Psoas muscle (tissue), 8 donors: Measurements from ENCODE around the gene RAD9A. TPM values are rescaled to one million over a fixed set of nuclear protein-coding genes. Genes with fewer than 3 reads are reported as not detected.

ENCODE experiments used
- ATAC-seq, 4 donors: fragments of 200-7000 bp; cut with Tn5 transposase; one replicate each; pipeline ENCODE4 v1.9.1; 2020; ENCODE audit warnings: moderate library complexity in 3 of 4, mild to moderate bottlenecking in 2 of 4
- DNase-seq, 2 donors: peaks; one replicate each; pipeline ENCODE4 v3.0.0-alpha.2; 2020
- H3K27ac ChIP-seq: fragments of 200-600 bp; one replicate; pipeline ENCODE4 v1.8.0; 2022
- H3K27me3 ChIP-seq, 3 donors: fragments of 200-600 bp in 1 of 3; one replicate each; pipeline versions ENCODE4 v1.6.1 to v1.8.0; 2013 to 2022; ENCODE audit warnings: low read length in 2 of 3, mild to moderate bottlenecking in 2 of 3, moderate library complexity in 1 of 3; ENCODE audit not compliant: insufficient read depth in 3 of 3
- H3K36me3 ChIP-seq, 2 donors: fragments of 200-600 bp in 1 of 2; one replicate each; pipeline versions ENCODE4 v1.6.1 to v1.8.0; 2013 to 2022; ENCODE audit warnings: low read depth in 1 of 2, mild to moderate bottlenecking in 1 of 2, moderate library complexity in 1 of 2; ENCODE audit not compliant: insufficient read depth in 1 of 2
- H3K4me1 ChIP-seq: fragments of 200-600 bp; one replicate; pipeline ENCODE4 v1.8.0; 2022
- H3K4me3 ChIP-seq: fragments of 200-600 bp; one replicate; pipeline ENCODE4 v1.8.0; 2022; ENCODE audit warnings: mild to moderate bottlenecking
- H3K9me3 ChIP-seq: fragments of 200-600 bp; one replicate; pipeline ENCODE4 v1.8.0; 2022
- WGBS, 3 donors: extraction: QIAGEN DNeasy Blood & Tissue Kit; methylation state at CpG; one replicate each; pipeline versions ENCODE4 v1.1.6 to v1.1.7; 2013; 5-methylcytosine and 5-hydroxymethylcytosine counted together
- intact Hi-C, 2 donors: fragments of 100-400 bp; cut with DNase I; formaldehyde crosslinking; loops; one replicate each; pipeline versions ENCODE4 v1.11.0 to v1.14.2; 2022
- polyA plus RNA-seq, 3 donors: library from polyadenylated mRNA; stranded (reverse); fragments of 200-250 nt; gene quantifications; one replicate each; pipeline ENCODE4 v1.2.3, GENCODE V29; 2013
- total RNA-seq, 4 donors: library from RNA; stranded (reverse); fragmentation: NEBNext Ultra II Directional in 2 of 4; extraction: Animal tissue kit (Norgen Biotek cat#: 25700) in 2 of 4; gene quantifications; one replicate each; pipeline versions ENCODE4 v1.2.1 to v1.2.4, GENCODE V29; 2021 to 2023
- TF ChIP-seq, protein P1 (sequence below): fragments of 200-600 bp; IDR thresholded peaks from one replicate; pipeline ENCODE4 v1.8.0; 2022; ENCODE audit warnings: antibody characterized with exemption
- donor health status: healthy with polysubstance abuse.
- donor health status: DM: no; HTN: no; CAD: no; lungs with moderate emphysema.
- donor health status: Bipolar disorder and iron deficiency.
- donor health status: healthy.
- donor health status: DM: yes; HTN: yes; CAD: no.
- donor health status: DM: no; HTN: no; CAD: no.
- donor health status: DM: no; HTN: no; CAD: no.
- donor health status: DM: yes; HTN: yes; CAD: no.

The RAD9A gene
- total and polyA plus RNA-seq, 7 donors, result 1.8 to 12.3 (median 6.7) TPM

DNA sequence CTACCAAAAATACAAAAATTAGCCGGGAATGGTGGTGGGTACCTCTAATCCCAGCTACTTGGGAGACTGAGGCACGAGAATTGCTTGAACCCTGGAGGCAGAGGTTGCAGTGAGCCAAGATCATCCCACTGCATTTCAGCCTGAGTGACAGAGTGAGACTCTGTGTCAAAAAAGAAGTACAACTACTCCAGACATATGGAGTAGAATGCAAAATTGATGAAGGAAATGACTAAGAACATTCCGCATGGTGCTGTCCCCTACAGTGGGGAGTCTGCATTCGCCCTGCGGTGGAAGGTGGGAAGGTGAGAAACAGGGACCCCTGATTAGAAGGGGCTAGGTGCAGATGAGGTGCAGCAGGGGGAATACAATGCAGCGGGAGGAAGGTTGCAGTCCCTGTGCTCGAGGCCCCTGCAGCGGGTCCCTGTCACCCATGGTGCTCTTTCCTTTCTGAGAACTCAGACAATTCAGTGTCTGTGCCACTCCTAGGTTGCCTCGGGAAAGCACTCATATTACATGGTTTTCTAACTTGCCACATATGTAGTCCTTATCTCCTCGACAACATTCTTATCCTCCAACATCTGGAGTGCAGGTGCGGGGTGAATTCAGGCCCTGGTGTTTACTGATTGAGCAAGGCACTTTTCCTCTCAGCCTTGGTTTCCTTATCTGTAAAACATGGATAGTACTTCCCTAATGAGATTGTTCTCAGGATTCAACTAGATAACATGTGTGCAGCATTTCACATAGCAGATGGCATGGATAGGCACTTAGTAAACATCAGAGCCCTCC lies 43.6 kb upstream of the RAD9A start:
- peaks cover 21% of the 10 kb centered on the region for H3K4me1 ChIP-seq
- ATAC-seq (no peak), DNase-seq (no peak)
- H3K27ac ChIP-seq, result no peak overlapping the region
- intact Hi-C loops, result no loop called here
- no peak overlapping the region for H3K4me3 ChIP-seq
- no peaks in the 10 kb centered on the region for H3K9me3 ChIP-seq
- no peaks in the 10 kb centered on the region for H3K36me3 ChIP-seq
- TF ChIP-seq, protein P1, sequence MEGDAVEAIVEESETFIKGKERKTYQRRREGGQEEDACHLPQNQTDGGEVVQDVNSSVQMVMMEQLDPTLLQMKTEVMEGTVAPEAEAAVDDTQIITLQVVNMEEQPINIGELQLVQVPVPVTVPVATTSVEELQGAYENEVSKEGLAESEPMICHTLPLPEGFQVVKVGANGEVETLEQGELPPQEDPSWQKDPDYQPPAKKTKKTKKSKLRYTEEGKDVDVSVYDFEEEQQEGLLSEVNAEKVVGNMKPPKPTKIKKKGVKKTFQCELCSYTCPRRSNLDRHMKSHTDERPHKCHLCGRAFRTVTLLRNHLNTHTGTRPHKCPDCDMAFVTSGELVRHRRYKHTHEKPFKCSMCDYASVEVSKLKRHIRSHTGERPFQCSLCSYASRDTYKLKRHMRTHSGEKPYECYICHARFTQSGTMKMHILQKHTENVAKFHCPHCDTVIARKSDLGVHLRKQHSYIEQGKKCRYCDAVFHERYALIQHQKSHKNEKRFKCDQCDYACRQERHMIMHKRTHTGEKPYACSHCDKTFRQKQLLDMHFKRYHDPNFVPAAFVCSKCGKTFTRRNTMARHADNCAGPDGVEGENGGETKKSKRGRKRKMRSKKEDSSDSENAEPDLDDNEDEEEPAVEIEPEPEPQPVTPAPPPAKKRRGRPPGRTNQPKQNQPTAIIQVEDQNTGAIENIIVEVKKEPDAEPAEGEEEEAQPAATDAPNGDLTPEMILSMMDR, result no peak
- no peaks in the 10 kb centered on the region for H3K27me3 ChIP-seq
- WGBS, 3 donors, result 83 to 87% (median 83%) methylated on average over 11 of the region's 11 CpGs

DNA sequence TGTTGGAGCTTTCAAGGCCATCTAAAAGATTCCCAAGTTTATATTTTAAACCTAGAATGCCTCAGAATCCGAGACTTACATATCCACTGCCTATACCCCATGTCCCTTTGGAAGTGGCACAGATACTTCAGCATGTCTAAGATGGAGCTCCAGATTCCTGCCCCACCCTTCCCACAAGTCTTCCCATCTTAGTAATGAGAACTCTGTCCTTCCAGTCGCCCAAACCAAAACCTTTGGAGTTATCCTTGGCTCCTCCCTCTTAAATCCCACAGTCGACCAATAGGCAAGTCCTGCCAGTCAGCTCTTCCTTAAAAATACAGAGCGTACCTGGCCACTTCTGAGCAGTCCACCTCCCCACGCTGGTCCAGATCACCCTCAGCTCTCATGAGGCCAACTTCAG lies 42.8 kb upstream of the RAD9A start:
- TF ChIP-seq, protein P1, result no peak
- intact Hi-C loops, result no loop called here

GRCh38 chr11:67349457-67349856 lies 42.3 kb upstream of the RAD9A start:
- DNase-seq (no peak), ATAC-seq (no peak)
- Histone ChIP-seq H3K4me3 (no peak overlapping the region), H3K9me3 (no peaks in the 10 kb centered on the region), H3K27ac (no peak overlapping the region), H3K36me3 (no peaks in the 10 kb centered on the region), H3K4me1 (peaks cover 27% of the 10 kb centered on the region), H3K27me3 (no peaks in the 10 kb centered on the region)
- intact Hi-C loops, result no loop called here
- WGBS, 3 donors, result 76 to 85% (median 81%) methylated on average over 2 of the region's 2 CpGs
- TF ChIP-seq, protein P1, result no peak

More for the DNA sequence above, 42.8 kb upstream of the RAD9A start:
- peaks cover 23% of the 10 kb centered on the region for H3K4me1 ChIP-seq
- 68 to 77% (median 75%) methylated on average over 5 of the region's 5 CpGs for WGBS, 3 donors
- H3K9me3 ChIP-seq, result no peaks in the 10 kb centered on the region
- no peaks in the 10 kb centered on the region for H3K27me3 ChIP-seq
- H3K27ac ChIP-seq, result no peak overlapping the region
- DNase-seq (no peak), ATAC-seq (no peak)
- no peak overlapping the region for H3K4me3 ChIP-seq
- H3K36me3 ChIP-seq, result no peaks in the 10 kb centered on the region

GRCh38 chr11:67349928-67350465 lies 41.8 kb upstream of the RAD9A start:
- DNase-seq (no peak), ATAC-seq (no peak)
- Histone ChIP-seq H3K36me3 (no peaks in the 10 kb centered on the region), H3K27me3 (no peaks in the 10 kb centered on the region), H3K4me1 (peaks cover 32% of the 10 kb centered on the region), H3K4me3 (no peak overlapping the region), H3K9me3 (no peaks in the 10 kb centered on the region), H3K27ac (no peak overlapping the region)
- TF ChIP-seq, protein P1, result no peak
- WGBS, 3 donors, result 87 to 94% (median 93%) methylated on average over 4 of the region's 4 CpGs
- intact Hi-C loops, result no loop called here
